Panc1 (cell line): ENCODE results near the gene PDZD8. TPM values are rescaled to one million over a fixed set of nuclear protein-coding genes. Genes with fewer than 3 reads are reported as not detected.

Experiments used
- ATAC-seq: fragments of 200-7000 bp; cut with Tn5 transposase; 2 replicates; pipeline ENCODE4 v1.9.1; 2020; ENCODE audit warnings: mild to moderate bottlenecking, moderate library complexity
- BruUV-seq: library from RNA; stranded (reverse); fragments of 400-500 nt; replicated peaks from 2 replicates; lab custom pipeline; 2021; lab: Mats Ljungman, UMichigan
- CTCF ChIA-PET: fragments of 300-600 bp; sonication (Branson Sonifier 250); formaldehyde crosslinking; loops from one replicate; lab custom pipeline; 2022; ENCODE audit warnings: antibody characterized with exemption; lab: Charles Lee
- POLR2A ChIA-PET: fragments of 300-600 bp; sonication (Branson Sonifier 250); formaldehyde crosslinking; loops from one replicate; lab custom pipeline; 2022; ENCODE audit warnings: antibody characterized with exemption; lab: Charles Lee
- DNase-seq: peaks from one replicate; pipeline ENCODE4 v3.0.0-alpha.2; 2010; ENCODE audit warnings: low read depth, low spot score
- H3K27ac ChIP-seq: 2 replicates; pipeline ENCODE4 v1.5.1; 2011; ENCODE audit warnings: mild to moderate bottlenecking, low read length, inconsistent platforms
- H3K27me3 ChIP-seq: fragments of 200-500 bp; sonication (Bioruptor generic); 2 replicates; pipeline ENCODE4 v1.6.0; 2014; ENCODE audit warnings: low read length, inconsistent platforms; ENCODE audit not compliant: control insufficient read depth, insufficient read depth
- H3K36me3 ChIP-seq: fragments of 200-500 bp; sonication (Bioruptor generic); 2 replicates; pipeline ENCODE4 v1.5.1; 2014; ENCODE audit warnings: inconsistent platforms, mild to moderate bottlenecking, low read length, moderate library complexity; ENCODE audit not compliant: control insufficient read depth, insufficient read depth
- H3K4me1 ChIP-seq: 2 replicates; pipeline ENCODE4 v1.5.1; 2011; ENCODE audit warnings: inconsistent platforms, mild to moderate bottlenecking, low read length, moderate library complexity; ENCODE audit not compliant: control insufficient read depth, insufficient read depth
- H3K4me3 ChIP-seq, 2 experiments: 2 replicates each; pipeline ENCODE4 v1.5.1; 2011 to 2012; ENCODE audit warnings: low read depth in 2 of 2, low read length in 2 of 2, mild to moderate bottlenecking in 2 of 2, inconsistent platforms in 1 of 2, moderate library complexity in 1 of 2
- H3K9me3 ChIP-seq: fragments of 200-500 bp; sonication (Bioruptor generic); 2 replicates; pipeline ENCODE4 v1.5.1; 2014; ENCODE audit warnings: low read depth, mild to moderate bottlenecking, inconsistent platforms, low read length, moderate library complexity; ENCODE audit not compliant: control insufficient read depth, insufficient read depth
- CTCF ChIP-seq: fragments of 450-650 bp; IDR thresholded peaks from 2 replicates; pipeline ENCODE4 v1.5.1; 2017; ENCODE audit warnings: mild to moderate bottlenecking
- POLR2AphosphoS5 ChIP-seq: IDR thresholded peaks from 2 replicates; pipeline ENCODE4 v1.6.1; 2012; ENCODE audit warnings: mild to moderate bottlenecking, low read depth, low read length, moderate library complexity
- REST ChIP-seq, 2 experiments: IDR thresholded peaks; 2 replicates each; pipeline ENCODE4 v1.6.1; 2011 to 2012; ENCODE audit warnings: low read depth in 2 of 2, control low read depth in 1 of 2, low read length in 1 of 2, mild to moderate bottlenecking in 1 of 2, moderate library complexity in 1 of 2; ENCODE audit not compliant: insufficient read depth in 1 of 2
- SIN3A ChIP-seq: IDR thresholded peaks from 2 replicates; pipeline ENCODE4 v1.6.1; 2012; ENCODE audit warnings: low read depth, mild to moderate bottlenecking, low read length, moderate library complexity, borderline replicate concordance; ENCODE audit not compliant: insufficient read depth
- TCF7L2 ChIP-seq: IDR thresholded peaks from 2 replicates; pipeline ENCODE4 v1.6.1; 2011; ENCODE audit warnings: mild to moderate bottlenecking, low read depth, low read length, inconsistent platforms
- in situ Hi-C: cut with HindIII; loops from 2 replicates; pipeline ENCODE4 v1.10.0; 2016; ENCODE audit warnings: low sequenced_read_pairs, low pct_unique_long_range_greater_than_20kb
- intact Hi-C: fragments of 100-400 bp; cut with micrococcal nuclease; formaldehyde crosslinking; loops from one replicate; pipeline ENCODE4 v1.10.0; 2022; ENCODE audit not compliant: unreplicated experiment
- total RNA-seq: library from RNA; stranded (reverse); gene quantifications from one replicate; pipeline ENCODE4 v1.2.1, GENCODE V29; 2021; ENCODE audit not compliant: unreplicated experiment

PDZD8 gene
- total RNA-seq, 1 experiment from 2014 or later: 44.7 TPM

GRCh38 chr10:117355072-117355471, 20.2 kb downstream of the PDZD8 start:
- Histone ChIP-seq H3K4me3 (no peak overlapping the region), H3K4me1 (peaks cover 2% of the 10 kb centered on the region), H3K36me3 (no peaks in the 10 kb centered on the region), H3K27me3 (no peaks in the 10 kb centered on the region), H3K9me3 (no peaks in the 10 kb centered on the region), H3K27ac (no peak overlapping the region)
- in situ Hi-C loops (no loop called here), intact Hi-C loops (no loop called here)
- CTCF ChIA-PET: no interaction called here
- DNase-seq (no peak), ATAC-seq (no peak)
- BruUV-seq: no TSS peak
- TF ChIP-seq REST (IDR thresholded peaks at IDR 0.05; ENCODE audit: insufficient read depth in 1 of 2, low read depth in 2 of 2, low read length in 1 of 2) (no peak), SIN3A (no peak), POLR2AphosphoS5 (no peak), CTCF (no peak), TCF7L2 (no peak)
- POLR2A ChIA-PET: no interaction called here

DNA sequence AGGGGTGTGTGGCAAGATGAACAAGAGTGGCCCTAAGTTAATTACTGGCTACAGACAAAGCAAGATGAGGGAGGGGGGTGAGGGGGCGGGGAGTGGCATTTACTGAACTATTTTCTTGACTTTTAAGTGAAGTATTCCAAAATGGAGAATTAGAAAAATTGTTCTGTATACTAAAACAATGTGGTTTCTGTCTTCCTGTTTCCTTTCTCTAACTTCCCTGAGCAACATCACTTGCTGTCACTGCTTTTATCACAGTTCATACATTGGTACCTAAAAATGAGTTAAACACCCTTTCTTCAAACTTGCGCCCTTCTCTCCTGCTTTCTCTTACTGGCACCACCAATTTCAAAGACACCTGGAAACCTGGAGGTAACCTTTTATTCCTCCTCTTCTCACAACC, 21.6 kb downstream of the PDZD8 start:
- TF ChIP-seq POLR2AphosphoS5: no peak
- no peak for TF ChIP-seq CTCF
- TF ChIP-seq TCF7L2: no peak
- no peak for TF ChIP-seq REST (IDR thresholded peaks at IDR 0.05; ENCODE audit: insufficient read depth in 1 of 2, low read depth in 2 of 2, low read length in 1 of 2)
- TF ChIP-seq SIN3A: no peak
- ChIA-PET POLR2A (no interaction called here), CTCF (no interaction called here)
- Histone ChIP-seq H3K27ac (no peak overlapping the region), H3K9me3 (no peaks in the 10 kb centered on the region), H3K27me3 (no peaks in the 10 kb centered on the region), H3K36me3 (no peaks in the 10 kb centered on the region), H3K4me1 (no peaks in the 10 kb centered on the region), H3K4me3 (no peak overlapping the region)
- intact Hi-C loops: no loop called here
- in situ Hi-C loops: no loop called here
- ATAC-seq (no peak), DNase-seq (no peak)
- no TSS peak for BruUV-seq
